ENCODE measurements around the gene SPATA18. TPM values are rescaled to one million over a fixed set of nuclear protein-coding genes. Genes with fewer than 3 reads are reported as not detected.

The SPATA18 gene
- total RNA-seq, 4 donors from 2014 or later, result 3.0 to 11.2 (median 7.9) TPM

GRCh38 chr4:52096048-52096447 lies 44.9 kb downstream of the SPATA18 start:
- H3K27me3 ChIP-seq, result no peaks in the 10 kb centered on the region
- in situ Hi-C loops (cut with MboI; ENCODE audit: low pct_ligation_motif_present in 1 of 4, low pct_unique_long_range_greater_than_20kb in 1 of 4, low sequenced_read_pairs in 3 of 4) (no loop called here), intact Hi-C loops (cut with DNase I; ENCODE audit: low total_unique reads) (no loop called here)
- H3K9me3 ChIP-seq, result no peaks in the 10 kb centered on the region
- H3K4me3 ChIP-seq, result no peak overlapping the region
- peaks cover 0 to 5% (median 0%) of the 10 kb centered on the region in 4 donors for H3K4me1 ChIP-seq
- H3K27ac ChIP-seq, result no peak overlapping the region
- no peak for DNase-seq
- H3K36me3 ChIP-seq, result no peaks in the 10 kb centered on the region
- TF ChIP-seq EP300 (IDR thresholded peaks at IDR 0.05; ENCODE audit: low read depth), result no peak
- TF ChIP-seq POLR2AphosphoS5 (IDR thresholded peaks at IDR 0.05), result no peak
- TF ChIP-seq CTCF (IDR thresholded peaks at IDR 0.05), result no peak
- TF ChIP-seq POLR2A (IDR thresholded peaks at IDR 0.05), result no peak

GRCh38 chr4:52098618-52099017 lies 47.5 kb downstream of the SPATA18 start:
- H3K36me3 ChIP-seq, result no peaks in the 10 kb centered on the region
- 89 to 100% methylated on average over 1 of the region's 1 CpG for WGBS, 2 donors (ENCODE audit: low coverage in 1 of 2)
- intact Hi-C loops (cut with DNase I; ENCODE audit: low total_unique reads) (no loop called here), in situ Hi-C loops (cut with MboI; ENCODE audit: low pct_ligation_motif_present in 1 of 4, low pct_unique_long_range_greater_than_20kb in 1 of 4, low sequenced_read_pairs in 3 of 4) (no loop called here)
- no peaks in the 10 kb centered on the region for H3K9me3 ChIP-seq
- H3K27ac ChIP-seq, result no peak overlapping the region
- no peak for TF ChIP-seq POLR2A (IDR thresholded peaks at IDR 0.05)
- TF ChIP-seq CTCF (IDR thresholded peaks at IDR 0.05), result no peak
- no peak for TF ChIP-seq POLR2AphosphoS5 (IDR thresholded peaks at IDR 0.05)
- TF ChIP-seq EP300 (IDR thresholded peaks at IDR 0.05; ENCODE audit: low read depth), result no peak
- no peak for DNase-seq
- H3K27me3 ChIP-seq, result no peaks in the 10 kb centered on the region
- no peaks in the 10 kb centered on the region for H3K4me1 ChIP-seq
- no peak overlapping the region for H3K4me3 ChIP-seq

- no peak overlapping the region for H3K27ac ChIP-seq
- H3K36me3 ChIP-seq, result no peaks in the 10 kb centered on the region
- in situ Hi-C loops (cut with MboI; ENCODE audit: low pct_ligation_motif_present in 1 of 4, low pct_unique_long_range_greater_than_20kb in 1 of 4, low sequenced_read_pairs in 3 of 4), result no loop called here
- no peak for DNase-seq
- WGBS, 2 donors (ENCODE audit: low coverage in 1 of 2), result 48% methylated on average over 2 of the region's 2 CpGs; no CpG with 5 or more reads in 1 of the 2 donors
- TF ChIP-seq EP300 (IDR thresholded peaks at IDR 0.05; ENCODE audit: low read depth), result no peak
- no peak for TF ChIP-seq POLR2A (IDR thresholded peaks at IDR 0.05)
- no peak for TF ChIP-seq POLR2AphosphoS5 (IDR thresholded peaks at IDR 0.05)
- no peak for TF ChIP-seq CTCF (IDR thresholded peaks at IDR 0.05)
- H3K27me3 ChIP-seq, result no peaks in the 10 kb centered on the region
- no peaks in the 10 kb centered on the region for H3K9me3 ChIP-seq
- no peak overlapping the region for H3K4me3 ChIP-seq
- intact Hi-C loops (cut with DNase I; ENCODE audit: low total_unique reads), result no loop called here
- H3K4me1 ChIP-seq, result no peaks in the 10 kb centered on the region
Observed at GRCh38 chr4:52099860-52100461, 48.9 kb downstream of the SPATA18 start.

GRCh38 chr4:52102587-52102986 lies 51.5 kb downstream of the SPATA18 start:
- no peak for TF ChIP-seq CTCF (IDR thresholded peaks at IDR 0.05)
- TF ChIP-seq POLR2AphosphoS5 (IDR thresholded peaks at IDR 0.05), result no peak
- no peak for TF ChIP-seq POLR2A (IDR thresholded peaks at IDR 0.05)
- no peak for TF ChIP-seq EP300 (IDR thresholded peaks at IDR 0.05; ENCODE audit: low read depth)
- no peaks in the 10 kb centered on the region for H3K9me3 ChIP-seq
- no peaks in the 10 kb centered on the region for H3K4me1 ChIP-seq
- intact Hi-C loops (cut with DNase I; ENCODE audit: low total_unique reads) (no loop called here), in situ Hi-C loops (cut with MboI; ENCODE audit: low pct_ligation_motif_present in 1 of 4, low pct_unique_long_range_greater_than_20kb in 1 of 4, low sequenced_read_pairs in 3 of 4) (no loop called here)
- no peaks in the 10 kb centered on the region for H3K27me3 ChIP-seq
- H3K36me3 ChIP-seq, result no peaks in the 10 kb centered on the region
- H3K27ac ChIP-seq, result no peak overlapping the region
- DNase-seq, result no peak
- no peak overlapping the region for H3K4me3 ChIP-seq

All from transverse colon (tissue), 4 donors.